Glutamatergic neuron (in vitro differentiated cells): Measurements from ENCODE around the gene SFI1. TPM values are rescaled to one million over a fixed set of nuclear protein-coding genes. Genes with fewer than 3 reads are reported as not detected.
A peak's percentile ranks its signal among the peaks of the same experiment; 100 is the strongest.

Experiments used
- DNase-seq: peaks from one replicate; pipeline ENCODE4 v3.0.0; 2022
- H3K27ac Mint-ChIP-seq: one replicate; pipeline ENCODE4 v1.8.0; 2020; ENCODE audit warnings: mild to moderate bottlenecking, mixed read lengths, inconsistent platforms; ENCODE audit not compliant: unreplicated experiment
- H3K27me3 Mint-ChIP-seq: one replicate; pipeline ENCODE4 v1.8.0; 2020; ENCODE audit warnings: mild to moderate bottlenecking, moderate library complexity, mixed read lengths, inconsistent platforms; ENCODE audit not compliant: unreplicated experiment
- H3K36me3 Mint-ChIP-seq: one replicate; pipeline ENCODE4 v1.8.0; 2020; ENCODE audit warnings: mild to moderate bottlenecking, mixed read lengths, inconsistent platforms; ENCODE audit not compliant: unreplicated experiment
- H3K4me1 Mint-ChIP-seq: one replicate; pipeline ENCODE4 v1.8.0; 2020; ENCODE audit warnings: mild to moderate bottlenecking, low read depth, mixed read lengths, inconsistent platforms; ENCODE audit not compliant: unreplicated experiment
- H3K4me3 Mint-ChIP-seq: one replicate; pipeline ENCODE4 v1.8.0; 2020; ENCODE audit warnings: mild to moderate bottlenecking, mixed read lengths, inconsistent platforms; ENCODE audit not compliant: unreplicated experiment
- H3K9me3 Mint-ChIP-seq: one replicate; pipeline ENCODE4 v1.8.0; 2020; ENCODE audit warnings: mild to moderate bottlenecking, moderate library complexity, mixed read lengths, inconsistent platforms; ENCODE audit not compliant: unreplicated experiment
- total RNA-seq: library from RNA; stranded (reverse); fragmentation: NEBNext Ultra II Directional; extraction: Animal tissue kit (Norgen Biotek cat#: 25700); gene quantifications from one replicate; pipeline ENCODE4 v1.2.1, GENCODE V29; 2021; ENCODE audit not compliant: unreplicated experiment
- TF ChIP-seq, protein P1 (sequence below): fragments of 200-600 bp; sonication (generic); IDR thresholded peaks from one replicate; pipeline ENCODE4 v1.5.0; 2021; ENCODE audit not compliant: partially characterized antibody, unreplicated experiment

Gene SFI1
- total RNA-seq, 1 donor from 2014 or later: 48.7 TPM

DNA sequence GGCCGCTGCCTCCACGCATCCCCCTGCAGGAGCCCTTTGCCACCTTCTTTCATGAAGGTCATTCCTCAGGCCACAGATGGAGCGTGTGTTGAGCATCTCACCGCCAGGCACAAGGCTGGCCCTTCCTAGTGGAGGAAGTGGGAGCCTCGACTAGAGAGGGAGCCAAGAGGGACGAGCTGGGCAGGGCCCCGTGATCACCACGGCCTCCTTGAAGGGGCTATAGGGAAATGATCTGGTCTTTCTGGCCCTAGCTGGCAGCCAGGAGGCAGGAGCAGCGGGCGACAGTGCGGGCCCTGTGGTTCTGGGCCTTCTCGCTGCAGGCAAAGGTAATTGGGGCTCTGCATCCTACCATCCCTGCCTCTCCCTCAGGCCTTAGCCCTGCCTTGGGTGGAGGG is 116.6 kb downstream of the SFI1 start:
- H3K9me3 Mint-ChIP-seq: peaks cover 3% of the 10 kb centered on the region
- peaks cover 5% of the 10 kb centered on the region for H3K4me1 Mint-ChIP-seq
- H3K27ac Mint-ChIP-seq: no peak overlapping the region
- DNase-seq: no peak
- TF ChIP-seq, protein P1, sequence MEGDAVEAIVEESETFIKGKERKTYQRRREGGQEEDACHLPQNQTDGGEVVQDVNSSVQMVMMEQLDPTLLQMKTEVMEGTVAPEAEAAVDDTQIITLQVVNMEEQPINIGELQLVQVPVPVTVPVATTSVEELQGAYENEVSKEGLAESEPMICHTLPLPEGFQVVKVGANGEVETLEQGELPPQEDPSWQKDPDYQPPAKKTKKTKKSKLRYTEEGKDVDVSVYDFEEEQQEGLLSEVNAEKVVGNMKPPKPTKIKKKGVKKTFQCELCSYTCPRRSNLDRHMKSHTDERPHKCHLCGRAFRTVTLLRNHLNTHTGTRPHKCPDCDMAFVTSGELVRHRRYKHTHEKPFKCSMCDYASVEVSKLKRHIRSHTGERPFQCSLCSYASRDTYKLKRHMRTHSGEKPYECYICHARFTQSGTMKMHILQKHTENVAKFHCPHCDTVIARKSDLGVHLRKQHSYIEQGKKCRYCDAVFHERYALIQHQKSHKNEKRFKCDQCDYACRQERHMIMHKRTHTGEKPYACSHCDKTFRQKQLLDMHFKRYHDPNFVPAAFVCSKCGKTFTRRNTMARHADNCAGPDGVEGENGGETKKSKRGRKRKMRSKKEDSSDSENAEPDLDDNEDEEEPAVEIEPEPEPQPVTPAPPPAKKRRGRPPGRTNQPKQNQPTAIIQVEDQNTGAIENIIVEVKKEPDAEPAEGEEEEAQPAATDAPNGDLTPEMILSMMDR: no peak
- H3K27me3 Mint-ChIP-seq: peaks cover 5% of the 10 kb centered on the region
- peaks cover 4% of the 10 kb centered on the region for H3K36me3 Mint-ChIP-seq
- no peak overlapping the region for H3K4me3 Mint-ChIP-seq

DNA sequence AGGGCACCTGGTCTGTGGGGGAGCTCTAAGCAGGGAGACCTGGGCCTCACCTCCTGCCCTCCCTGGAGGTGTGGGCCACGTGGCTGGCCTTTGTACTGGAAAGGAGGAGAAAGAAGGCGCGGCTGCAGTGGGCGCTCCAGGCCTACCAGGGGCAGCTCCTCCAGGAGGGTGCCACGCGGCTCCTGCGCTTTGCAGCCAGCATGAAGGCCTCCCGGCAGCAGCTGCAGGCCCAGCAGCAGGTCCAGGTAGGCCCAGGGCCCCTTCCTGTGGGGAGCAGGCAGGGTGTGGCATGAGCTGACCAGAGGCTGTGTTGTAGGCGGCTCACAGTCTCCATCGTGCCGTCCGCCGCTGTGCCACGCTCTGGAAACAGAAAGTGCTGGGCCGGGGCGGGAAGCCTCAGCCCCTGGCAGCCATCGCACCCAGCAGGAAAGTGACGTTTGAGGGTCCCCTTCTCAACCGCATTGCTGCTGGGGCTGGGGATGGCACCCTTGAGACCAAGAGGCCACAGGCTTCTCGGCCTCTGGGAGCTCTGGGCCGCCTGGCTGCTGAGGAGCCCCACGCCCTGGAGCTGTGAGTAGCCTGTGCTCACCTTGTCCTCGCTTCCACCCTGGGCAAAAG is 117.1 kb downstream of the SFI1 start:
- no peak for DNase-seq
- Mint-ChIP-seq H3K27ac (no peak overlapping the region), H3K4me1 (peaks cover 5% of the 10 kb centered on the region), H3K9me3 (peaks cover 3% of the 10 kb centered on the region), H3K27me3 (peaks cover 5% of the 10 kb centered on the region), H3K4me3 (no peak overlapping the region), H3K36me3 (peaks cover 1% of the 10 kb centered on the region)
- TF ChIP-seq, protein P1: no peak

DNA sequence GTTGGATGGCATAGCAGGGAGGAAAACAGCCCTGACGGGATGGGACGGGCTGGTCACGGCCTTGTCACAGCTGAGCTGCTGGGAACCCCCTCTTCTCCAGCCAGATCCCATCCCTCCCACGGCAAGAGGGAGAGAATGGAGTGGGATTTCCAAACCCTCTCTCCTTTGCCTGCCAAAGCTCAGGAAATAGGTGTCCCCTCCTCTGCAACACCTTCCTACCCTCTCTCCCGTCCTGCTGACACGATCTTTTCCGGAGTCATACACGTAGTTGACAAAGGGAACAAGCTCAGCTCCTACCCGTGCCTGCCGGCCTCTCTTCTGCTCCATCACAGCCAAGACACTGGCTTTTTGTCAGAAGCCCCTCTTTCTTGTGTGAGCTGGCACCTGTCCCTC is 117.6 kb downstream of the SFI1 start:
- Mint-ChIP-seq H3K4me3 (no peak overlapping the region), H3K27me3 (peaks cover 5% of the 10 kb centered on the region), H3K9me3 (peaks cover 5% of the 10 kb centered on the region), H3K36me3 (no peaks in the 10 kb centered on the region), H3K4me1 (peaks cover 5% of the 10 kb centered on the region), H3K27ac (no peak overlapping the region)
- no peak for DNase-seq
- TF ChIP-seq, protein P1: no peak

DNA sequence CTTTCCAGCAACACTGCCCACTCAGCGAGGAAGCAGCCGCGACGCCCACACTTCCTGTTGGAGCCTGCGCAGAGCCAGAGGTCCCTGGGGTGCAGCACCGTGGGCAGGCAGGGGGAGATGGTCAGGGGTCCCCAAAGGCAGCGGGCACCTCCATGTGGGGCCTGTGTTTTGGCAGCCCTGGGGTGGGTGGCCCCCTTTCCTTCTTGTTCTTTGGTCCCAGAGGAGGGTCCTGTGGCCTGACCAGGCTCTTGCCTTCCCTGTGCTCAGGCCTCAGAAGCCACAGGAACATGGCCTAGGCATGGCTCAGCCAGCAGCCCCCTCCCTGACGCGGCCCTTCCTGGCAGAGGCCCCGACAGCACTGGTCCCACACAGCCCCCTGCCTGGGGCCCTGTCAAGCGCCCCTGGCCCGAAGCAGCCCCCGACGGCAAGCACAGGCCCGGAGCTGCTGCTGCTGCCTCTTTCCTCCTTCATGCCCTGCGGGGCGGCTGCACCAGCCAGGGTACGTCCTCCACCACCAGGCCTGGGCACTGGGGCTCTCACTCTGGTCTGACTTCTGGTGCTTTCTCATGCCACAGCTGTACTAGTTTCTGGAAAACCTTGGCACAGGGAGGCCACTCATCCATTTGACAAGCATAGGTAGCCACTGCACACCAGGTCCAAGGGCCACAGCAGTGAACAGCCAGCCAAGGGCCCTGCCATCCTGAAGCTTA is 118.6 kb downstream of the SFI1 start:
- TF ChIP-seq, protein P1: no peak
- Mint-ChIP-seq H3K27me3 (peaks cover 5% of the 10 kb centered on the region), H3K4me1 (peaks cover 5% of the 10 kb centered on the region), H3K9me3 (peaks cover 6% of the 10 kb centered on the region), H3K36me3 (no peaks in the 10 kb centered on the region), H3K4me3 (no peak overlapping the region), H3K27ac (peak overlapping the region; percentile 1)
- no peak for DNase-seq

DNA sequence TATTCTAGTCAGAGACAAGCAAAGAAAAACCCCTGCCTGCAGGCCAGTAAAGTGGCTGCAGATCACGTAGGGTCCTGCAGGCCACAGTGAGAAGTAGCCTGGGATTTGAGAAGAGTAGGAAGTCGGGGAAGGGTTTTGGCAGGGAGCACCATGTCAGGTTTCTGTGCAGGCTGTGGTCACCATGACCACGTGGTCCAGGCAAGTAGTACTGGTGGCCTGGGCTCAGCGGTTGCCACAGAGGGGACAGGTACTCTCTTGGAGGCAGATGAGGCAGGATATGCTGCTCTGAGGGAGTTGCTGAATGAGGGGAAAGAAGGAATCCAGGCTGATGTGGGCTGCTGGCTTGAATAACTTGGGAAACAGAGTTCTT is 119.1 kb downstream of the SFI1 start:
- Mint-ChIP-seq H3K9me3 (peaks cover 6% of the 10 kb centered on the region), H3K4me3 (no peak overlapping the region), H3K36me3 (no peaks in the 10 kb centered on the region), H3K27me3 (peaks cover 4% of the 10 kb centered on the region), H3K27ac (peak overlapping the region; percentile 1), H3K4me1 (peaks cover 5% of the 10 kb centered on the region)
- TF ChIP-seq, protein P1: no peak
- DNase-seq: no peak
